Panc1 (cell line): ENCODE results near the gene TRAPPC10. TPM values are rescaled to one million over a fixed set of nuclear protein-coding genes. Genes with fewer than 3 reads are reported as not detected.

Experiments
- ATAC-seq: fragments of 200-7000 bp; cut with Tn5 transposase; 2 replicates; pipeline ENCODE4 v1.9.1; 2020; ENCODE audit warnings: mild to moderate bottlenecking, moderate library complexity
- BruUV-seq: library from RNA; stranded (reverse); fragments of 400-500 nt; replicated peaks from 2 replicates; lab custom pipeline; 2021; lab: Mats Ljungman, UMichigan
- CTCF ChIA-PET: fragments of 300-600 bp; sonication (Branson Sonifier 250); formaldehyde crosslinking; loops from one replicate; lab custom pipeline; 2022; ENCODE audit warnings: antibody characterized with exemption; lab: Charles Lee
- POLR2A ChIA-PET: fragments of 300-600 bp; sonication (Branson Sonifier 250); formaldehyde crosslinking; loops from one replicate; lab custom pipeline; 2022; ENCODE audit warnings: antibody characterized with exemption; lab: Charles Lee
- DNase-seq: peaks from one replicate; pipeline ENCODE4 v3.0.0-alpha.2; 2010; ENCODE audit warnings: low read depth, low spot score
- H3K27ac ChIP-seq: 2 replicates; pipeline ENCODE4 v1.5.1; 2011; ENCODE audit warnings: mild to moderate bottlenecking, low read length, inconsistent platforms
- H3K27me3 ChIP-seq: fragments of 200-500 bp; sonication (Bioruptor generic); 2 replicates; pipeline ENCODE4 v1.6.0; 2014; ENCODE audit warnings: low read length, inconsistent platforms; ENCODE audit not compliant: control insufficient read depth, insufficient read depth
- H3K36me3 ChIP-seq: fragments of 200-500 bp; sonication (Bioruptor generic); 2 replicates; pipeline ENCODE4 v1.5.1; 2014; ENCODE audit warnings: inconsistent platforms, mild to moderate bottlenecking, low read length, moderate library complexity; ENCODE audit not compliant: control insufficient read depth, insufficient read depth
- H3K4me1 ChIP-seq: 2 replicates; pipeline ENCODE4 v1.5.1; 2011; ENCODE audit warnings: inconsistent platforms, mild to moderate bottlenecking, low read length, moderate library complexity; ENCODE audit not compliant: control insufficient read depth, insufficient read depth
- H3K4me3 ChIP-seq, 2 experiments: 2 replicates each; pipeline ENCODE4 v1.5.1; 2011 to 2012; ENCODE audit warnings: low read depth in 2 of 2, low read length in 2 of 2, mild to moderate bottlenecking in 2 of 2, inconsistent platforms in 1 of 2, moderate library complexity in 1 of 2
- H3K9me3 ChIP-seq: fragments of 200-500 bp; sonication (Bioruptor generic); 2 replicates; pipeline ENCODE4 v1.5.1; 2014; ENCODE audit warnings: low read depth, mild to moderate bottlenecking, inconsistent platforms, low read length, moderate library complexity; ENCODE audit not compliant: control insufficient read depth, insufficient read depth
- CTCF ChIP-seq: fragments of 450-650 bp; IDR thresholded peaks from 2 replicates; pipeline ENCODE4 v1.5.1; 2017; ENCODE audit warnings: mild to moderate bottlenecking
- POLR2AphosphoS5 ChIP-seq: IDR thresholded peaks from 2 replicates; pipeline ENCODE4 v1.6.1; 2012; ENCODE audit warnings: mild to moderate bottlenecking, low read depth, low read length, moderate library complexity
- REST ChIP-seq, 2 experiments: IDR thresholded peaks; 2 replicates each; pipeline ENCODE4 v1.6.1; 2011 to 2012; ENCODE audit warnings: low read depth in 2 of 2, control low read depth in 1 of 2, low read length in 1 of 2, mild to moderate bottlenecking in 1 of 2, moderate library complexity in 1 of 2; ENCODE audit not compliant: insufficient read depth in 1 of 2
- SIN3A ChIP-seq: IDR thresholded peaks from 2 replicates; pipeline ENCODE4 v1.6.1; 2012; ENCODE audit warnings: low read depth, mild to moderate bottlenecking, low read length, moderate library complexity, borderline replicate concordance; ENCODE audit not compliant: insufficient read depth
- TCF7L2 ChIP-seq: IDR thresholded peaks from 2 replicates; pipeline ENCODE4 v1.6.1; 2011; ENCODE audit warnings: mild to moderate bottlenecking, low read depth, low read length, inconsistent platforms
- in situ Hi-C: cut with HindIII; loops from 2 replicates; pipeline ENCODE4 v1.10.0; 2016; ENCODE audit warnings: low sequenced_read_pairs, low pct_unique_long_range_greater_than_20kb
- intact Hi-C: fragments of 100-400 bp; cut with micrococcal nuclease; formaldehyde crosslinking; loops from one replicate; pipeline ENCODE4 v1.10.0; 2022; ENCODE audit not compliant: unreplicated experiment
- total RNA-seq: library from RNA; stranded (reverse); gene quantifications from one replicate; pipeline ENCODE4 v1.2.1, GENCODE V29; 2021; ENCODE audit not compliant: unreplicated experiment

Gene TRAPPC10
- total RNA-seq, 1 experiment from 2014 or later, result 34.5 TPM

GRCh38 chr21:44047996-44048560 is 36.0 kb downstream of the TRAPPC10 start:
- H3K27ac ChIP-seq, result no peak overlapping the region
- POLR2A ChIA-PET, result interaction anchor here (0.6 kb wide), 1 partner anchor 12 kb away, joined by 7 read pairs; no protein-coding TSS in a partner anchor
- H3K9me3 ChIP-seq, result no peaks in the 10 kb centered on the region
- BruUV-seq, result no TSS peak
- intact Hi-C loops, result no loop called here
- no peak for DNase-seq
- H3K4me1 ChIP-seq, result no peaks in the 10 kb centered on the region
- CTCF ChIA-PET, result no interaction called here
- H3K36me3 ChIP-seq, result no peaks in the 10 kb centered on the region
- no peak overlapping the region for H3K4me3 ChIP-seq
- no peak for TF ChIP-seq CTCF
- no peak for ATAC-seq
- H3K27me3 ChIP-seq, result no peaks in the 10 kb centered on the region
- in situ Hi-C loops, result no loop called here

- H3K27me3 ChIP-seq, result no peaks in the 10 kb centered on the region
- ATAC-seq (0 out of 2 replicates have a peak, but pooled peaks have one; percentile 58), DNase-seq (no peak)
- BruUV-seq, result no TSS peak
- in situ Hi-C loops, result no loop called here
- intact Hi-C loops, result no loop called here
- H3K4me3 ChIP-seq, result no peak overlapping the region
- TF ChIP-seq SIN3A, result no peak
- TF ChIP-seq POLR2AphosphoS5, result no peak
- no peak for TF ChIP-seq CTCF
- no peak for TF ChIP-seq TCF7L2
- TF ChIP-seq REST (IDR thresholded peaks at IDR 0.05; ENCODE audit: insufficient read depth in 1 of 2, low read depth in 2 of 2, low read length in 1 of 2), result no peak
- no peaks in the 10 kb centered on the region for H3K9me3 ChIP-seq
- no peaks in the 10 kb centered on the region for H3K36me3 ChIP-seq
- no peaks in the 10 kb centered on the region for H3K4me1 ChIP-seq
- ChIA-PET CTCF (no interaction called here), POLR2A (no interaction called here)
- no peak overlapping the region for H3K27ac ChIP-seq
Observed at GRCh38 chr21:44049182-44049581, 37.1 kb downstream of the TRAPPC10 start.
